Erythroblast (primary cell): Measurements from ENCODE around the gene WDR64.

Source experiments
- GATA1 ChIP-seq: IDR thresholded peaks from 2 replicates; pipeline ENCODE4 v1.6.1; 2011; ENCODE audit warnings: low read depth, mild to moderate bottlenecking, control low read depth, low read length, moderate library complexity
- POLR2A ChIP-seq: IDR thresholded peaks from 2 replicates; pipeline ENCODE4 v1.6.1; 2011; ENCODE audit warnings: mild to moderate bottlenecking, low read length

DNA sequence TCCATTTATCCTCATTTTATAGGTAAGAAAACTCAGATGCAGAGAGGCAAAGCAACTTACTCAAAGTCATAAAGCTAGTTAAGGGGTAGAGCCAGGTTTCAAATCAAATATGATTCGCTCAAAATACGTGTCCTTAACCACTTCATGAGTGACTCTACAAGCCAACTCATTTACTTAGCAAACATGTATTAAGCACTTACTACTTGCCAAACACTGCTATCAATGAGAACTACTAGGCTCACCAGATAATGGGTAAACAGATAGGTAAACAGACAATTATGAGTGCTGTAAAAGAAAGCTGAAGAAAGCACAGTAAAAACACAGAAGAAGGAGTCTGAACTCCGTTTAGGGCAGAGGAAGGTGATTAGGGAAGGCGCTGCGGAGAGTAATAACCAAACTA, 65.9 kb downstream of the WDR64 start:
- TF ChIP-seq POLR2A (no peak), GATA1 (no peak)
